H1 (cell line): ENCODE results near the gene RALA. TPM values are rescaled to one million over a fixed set of nuclear protein-coding genes. Genes with fewer than 3 reads are reported as not detected.

Experiments used
- CTCF ChIA-PET: fragments of 300-600 bp; sonication (Branson Sonifier 250); formaldehyde crosslinking; loops from one replicate; lab custom pipeline; 2021; ENCODE audit not compliant: partially characterized antibody; lab: Charles Lee
- POLR2A ChIA-PET: fragments of 300-600 bp; sonication (Branson Sonifier 250); formaldehyde crosslinking; loops from one replicate; lab custom pipeline; 2021; ENCODE audit warnings: inconsistent platforms; ENCODE audit not compliant: partially characterized antibody; lab: Charles Lee
- DNase-seq, 2 experiments: peaks; one replicate each; pipeline versions ENCODE4 v3.0.0 to v3.0.0-alpha.2; 2010 to 2022; ENCODE audit warnings: low spot score in 2 of 2, low read depth in 1 of 2, mixed read lengths in 1 of 2
- FAIRE-seq: peaks from 2 replicates; lab custom pipeline; 2011; peaks lifted over from hg19 to GRCh38; lab: Jason Lieb, UNC
- H2AFZ ChIP-seq: 2 replicates; pipeline ENCODE4 v1.8.1; 2012; ENCODE audit warnings: low read length, inconsistent platforms
- H2AK5ac ChIP-seq: 2 replicates; pipeline ENCODE4 v1.6.1; 2013; ENCODE audit warnings: low read depth, low read length
- H2BK120ac ChIP-seq: replicated peaks from 2 replicates; pipeline ENCODE3; 2013; ENCODE audit warnings: low read depth, low read length, inconsistent platforms
- H2BK12ac ChIP-seq: 2 replicates; pipeline ENCODE4 v1.6.1; 2013; ENCODE audit warnings: low read depth, low read length
- H2BK15ac ChIP-seq: 2 replicates; pipeline ENCODE4 v1.6.1; 2013; ENCODE audit warnings: low read length
- H2BK20ac ChIP-seq: 2 replicates; pipeline ENCODE4 v1.6.1; 2013; ENCODE audit warnings: low read length
- H2BK5ac ChIP-seq: 2 replicates; pipeline ENCODE4 v1.6.1; 2013; ENCODE audit warnings: low read depth, low read length
- H3K14ac ChIP-seq: 2 replicates; pipeline ENCODE4 v1.6.1; 2013; ENCODE audit warnings: inconsistent platforms; ENCODE audit not compliant: insufficient read length
- H3K18ac ChIP-seq: 2 replicates; pipeline ENCODE4 v1.6.1; 2013; ENCODE audit warnings: low read length; ENCODE audit errors: extremely low read depth
- H3K23ac ChIP-seq: 2 replicates; pipeline ENCODE4 v1.6.1; 2013; ENCODE audit warnings: inconsistent platforms; ENCODE audit not compliant: insufficient read length
- H3K23me2 ChIP-seq: 2 replicates; pipeline ENCODE4 v1.6.1; 2013; ENCODE audit warnings: low read depth, low read length
- H3K27ac ChIP-seq: 2 replicates; pipeline ENCODE4 v1.6.1; 2011; ENCODE audit warnings: low read depth, low read length, inconsistent platforms
- H3K27me3 ChIP-seq, 4 experiments: replicated peaks in 1 of 4; 1 replicate in 1 of 4; 2 replicates in 3 of 4; pipeline versions ENCODE4 v1.6.1 to v1.8.1; 2011 to 2013; ENCODE audit warnings: low read length in 3 of 4, mild to moderate bottlenecking in 3 of 4, inconsistent platforms in 2 of 4, mixed read lengths in 2 of 4, moderate library complexity in 1 of 4; ENCODE audit not compliant: control insufficient read depth in 3 of 4, insufficient read depth in 3 of 4; ENCODE audit errors: extremely low read depth in 1 of 4
- H3K36me3 ChIP-seq, 4 experiments: 2 replicates each; pipeline versions ENCODE4 v1.6.1 to v1.8.1; 2011 to 2013; ENCODE audit warnings: mild to moderate bottlenecking in 4 of 4, low read length in 3 of 4, moderate library complexity in 2 of 4, control low read depth in 1 of 4, inconsistent platforms in 1 of 4; ENCODE audit not compliant: insufficient read depth in 4 of 4, control insufficient read depth in 2 of 4
- H3K4ac ChIP-seq: replicated peaks from 2 replicates; pipeline ENCODE3; 2013; ENCODE audit warnings: low read length, low read depth, mixed read lengths, inconsistent platforms; ENCODE audit not compliant: insufficient read length
- H3K4me1 ChIP-seq, 4 experiments: replicated peaks in 1 of 4; 1 replicate in 1 of 4; 2 replicates in 3 of 4; pipeline versions ENCODE4 v1.6.1 to v1.8.1; 2011 to 2013; ENCODE audit warnings: low read length in 3 of 4, inconsistent platforms in 2 of 4, mixed read lengths in 1 of 4; ENCODE audit not compliant: insufficient read depth in 4 of 4, control insufficient read depth in 3 of 4
- H3K4me2 ChIP-seq, 2 experiments: 2 replicates each; pipeline versions ENCODE4 v1.6.1 to v1.8.1; 2011 to 2013; ENCODE audit warnings: low read depth in 2 of 2, low read length in 2 of 2, control low read depth in 1 of 2, inconsistent platforms in 1 of 2, mild to moderate bottlenecking in 1 of 2; ENCODE audit not compliant: insufficient read depth in 1 of 2
- H3K4me3 ChIP-seq, 4 experiments: fragments of 200-600, 300-600 bp in 1 of 4; sonication (generic), shearing (Covaris generic), sonication (Bioruptor Twin) in 1 of 4; 2 replicates each; pipeline versions ENCODE4 v1.5.1 to v1.8.1; 2011 to 2016; ENCODE audit warnings: low read length in 4 of 4, low read depth in 3 of 4, control low read depth in 2 of 4, inconsistent platforms in 2 of 4, mild to moderate bottlenecking in 2 of 4, mixed read lengths in 1 of 4, moderate library complexity in 1 of 4; ENCODE audit not compliant: insufficient read depth in 2 of 4; ENCODE audit errors: extremely low read depth in 1 of 4
- H3K56ac ChIP-seq: replicated peaks from 2 replicates; pipeline ENCODE3; 2013; ENCODE audit warnings: low read depth, mild to moderate bottlenecking, mixed read lengths, low read length, inconsistent platforms; ENCODE audit not compliant: insufficient read length
- H3K79me1 ChIP-seq: 2 replicates; pipeline ENCODE4 v1.6.1; 2013; ENCODE audit warnings: low read depth, low read length, control low read depth
- H3K79me2 ChIP-seq, 2 experiments: 2 replicates each; pipeline versions ENCODE4 v1.6.1 to v1.8.1; 2012 to 2013; ENCODE audit warnings: low read length in 2 of 2, mild to moderate bottlenecking in 2 of 2, inconsistent platforms in 1 of 2; ENCODE audit not compliant: insufficient read depth in 2 of 2, control insufficient read depth in 1 of 2
- H3K9ac ChIP-seq, 4 experiments: replicated peaks in 1 of 4; 1 replicate in 1 of 4; 2 replicates in 3 of 4; pipeline versions ENCODE4 v1.6.1 to v1.8.1; 2011 to 2013; ENCODE audit warnings: low read depth in 3 of 4, low read length in 3 of 4, control low read depth in 2 of 4, mild to moderate bottlenecking in 2 of 4, moderate library complexity in 2 of 4, inconsistent platforms in 1 of 4; ENCODE audit errors: extremely low read depth in 1 of 4
- H3K9me3 ChIP-seq, 2 experiments: 2 replicates each; pipeline versions ENCODE4 v1.6.1 to v1.8.1; 2012 to 2013; ENCODE audit warnings: mild to moderate bottlenecking in 2 of 2, moderate library complexity in 2 of 2, control low read depth in 1 of 2, inconsistent platforms in 1 of 2, low read depth in 1 of 2, low read length in 1 of 2, mixed read lengths in 1 of 2; ENCODE audit not compliant: insufficient read depth in 2 of 2
- H4K20me1 ChIP-seq, 2 experiments: replicated peaks in 1 of 2; 2 replicates each; pipeline versions ENCODE3 to v1.8.1; 2011 to 2013; ENCODE audit warnings: inconsistent platforms in 2 of 2, low read length in 2 of 2, mild to moderate bottlenecking in 1 of 2; ENCODE audit not compliant: insufficient read depth in 2 of 2, control insufficient read depth in 1 of 2
- H4K5ac ChIP-seq: 2 replicates; pipeline ENCODE4 v1.6.1; 2013; ENCODE audit warnings: low read length, low read depth, mixed read lengths, inconsistent platforms; ENCODE audit not compliant: insufficient read length
- H4K8ac ChIP-seq: 2 replicates; pipeline ENCODE4 v1.8.0; 2013; ENCODE audit warnings: mild to moderate bottlenecking, moderate library complexity, low read length, inconsistent platforms; ENCODE audit not compliant: insufficient read depth; ENCODE audit errors: extremely low read depth
- H4K91ac ChIP-seq: replicated peaks from 2 replicates; pipeline ENCODE3; 2013; ENCODE audit warnings: low read length, mixed read lengths, inconsistent platforms; ENCODE audit not compliant: insufficient read length
- JUN ChIP-seq: IDR thresholded peaks from 2 replicates; pipeline ENCODE4 v1.6.1; 2011; ENCODE audit warnings: low read depth, mild to moderate bottlenecking, improper control_type of control experiment, low read length
- RXRA ChIP-seq: IDR thresholded peaks from 2 replicates; pipeline ENCODE4 v1.6.1; 2011; ENCODE audit warnings: low read depth, mild to moderate bottlenecking, low read length, moderate library complexity; ENCODE audit not compliant: insufficient read depth
- SP4 ChIP-seq: IDR thresholded peaks from 2 replicates; pipeline ENCODE4 v1.6.1; 2012; ENCODE audit warnings: low read length, inconsistent platforms
- YY1 ChIP-seq: IDR thresholded peaks from 2 replicates; pipeline ENCODE4 v1.6.1; 2011; ENCODE audit warnings: low read depth, mild to moderate bottlenecking, low read length
- WGBS, 2 experiments: shearing (Covaris generic) in 1 of 2; methylation state at CpG; one replicate each; pipeline versions ENCODE4 v1.1.6 to v1.1.7; 2013 to 2015; ENCODE audit warnings: low lambda C conversion rate in 2 of 2, mixed read lengths in 2 of 2, inconsistent platforms in 1 of 2, low coverage in 1 of 2, missing lambda C conversion rate in 1 of 2; ENCODE audit not compliant: insufficient replicate concordance in 2 of 2, insufficient coverage in 1 of 2, insufficient read length in 1 of 2; ENCODE audit errors: extremely low coverage in 1 of 2, missing lambda C conversion rate in 1 of 2; 5-methylcytosine and 5-hydroxymethylcytosine counted together
- polyA plus RNA-seq, 7 experiments: library from polyadenylated mRNA; depleted of rRNA in 3 of 7; stranded (reverse) in 5 of 7; unstranded in 2 of 7; fragments of >200 nt in 5 of 7; fragments of 200-250 nt in 2 of 7; gene quantifications; 1 replicate in 5 of 7; 2 replicates in 1 of 7; 4 replicates in 1 of 7; pipeline versions ENCODE4 v1.2.1 to v1.2.3, GENCODE V29; 2011 to 2013; ENCODE audit warnings: missing spikeins in 2 of 7, mixed read lengths in 2 of 7
- total RNA-seq: library from RNA; stranded (reverse); fragmentation: NEBNext Ultra II Directional; extraction: Animal tissue kit (Norgen Biotek cat#: 25700); gene quantifications from 2 replicates; pipeline ENCODE4 v1.2.1, GENCODE V29; 2021

RALA gene
- total and polyA plus RNA-seq, 2 of the 8 experiments (the other 6 are each of a cell fraction or from before 2014, with no cell fraction given): 24.1 to 72.8 TPM

GRCh38 chr7:39750253-39751077 lies 127.1 kb downstream of the RALA start:
- ChIA-PET POLR2A (no interaction called here), CTCF (interaction anchor here (0.6 to 15.2 kb wide), 7 partner anchors 8 to 170 kb away, joined by 3 to 406 read pairs (median 4); no protein-coding TSS in a partner anchor)
- no peak for DNase-seq
- 88% methylated on average over 5 of the region's 5 CpGs; no CpG with 5 or more reads in 1 of the 2 experiments for WGBS, 2 experiments
- H2BK20ac ChIP-seq: no peak overlapping the region
- peaks cover 0 to 10% of the 10 kb centered on the region in 2 experiments; a peak in 1 of 4 replicates for H3K79me2 ChIP-seq
- no peak for FAIRE-seq
- no peak overlapping the region for H3K4me2 ChIP-seq
- H2AK5ac ChIP-seq: no peak overlapping the region
- no peaks in the 10 kb centered on the region for H3K9me3 ChIP-seq
- peaks cover 0 to 4% (median 0%) of the 10 kb centered on the region in 4 experiments; a peak in 1 of 8 replicates for H3K36me3 ChIP-seq
- H3K23ac ChIP-seq: no peak overlapping the region
- H4K20me1 ChIP-seq: no peaks in the 10 kb centered on the region
- TF ChIP-seq RXRA (no peak), SP4 (no peak), JUN (no peak), YY1 (no peak)
- no peak overlapping the region for H3K4ac ChIP-seq
- H3K79me1 ChIP-seq: no peaks in the 10 kb centered on the region; the same call in 1 of the 2 replicates
- no peak overlapping the region for H2BK15ac ChIP-seq
- no peak overlapping the region for H3K4me3 ChIP-seq
- no peaks in the 10 kb centered on the region for H3K23me2 ChIP-seq
- no peak overlapping the region for H3K27ac ChIP-seq
- H4K5ac ChIP-seq: no peak overlapping the region
- H2BK5ac ChIP-seq: no peak overlapping the region
- no peak overlapping the region for H4K91ac ChIP-seq
- H3K18ac ChIP-seq: no peak overlapping the region
- no peak overlapping the region for H4K8ac ChIP-seq
- no peak overlapping the region for H2AFZ ChIP-seq
- no peaks in the 10 kb centered on the region for H3K27me3 ChIP-seq
- H3K9ac ChIP-seq: no peak overlapping the region
- no peak overlapping the region for H3K14ac ChIP-seq
- H3K4me1 ChIP-seq: peaks cover 0 to 4% (median 1%) of the 10 kb centered on the region in 4 experiments; a peak in 3 of 7 replicates
- H3K56ac ChIP-seq: no peak overlapping the region
- no peak overlapping the region for H2BK12ac ChIP-seq
- H2BK120ac ChIP-seq: no peak overlapping the region
